ENCODE data around the gene SIPA1. TPM values are rescaled to one million over a fixed set of nuclear protein-coding genes. Genes with fewer than 3 reads are reported as not detected.
"Not testable (repeated sequence)": the region's sequence is repeated elsewhere in the genome, so short reads cannot be mapped to it uniquely, and the experiment has no call there.

SIPA1 gene
- total RNA-seq, 2 donors from 2014 or later = 132 to 137 TPM

DNA sequence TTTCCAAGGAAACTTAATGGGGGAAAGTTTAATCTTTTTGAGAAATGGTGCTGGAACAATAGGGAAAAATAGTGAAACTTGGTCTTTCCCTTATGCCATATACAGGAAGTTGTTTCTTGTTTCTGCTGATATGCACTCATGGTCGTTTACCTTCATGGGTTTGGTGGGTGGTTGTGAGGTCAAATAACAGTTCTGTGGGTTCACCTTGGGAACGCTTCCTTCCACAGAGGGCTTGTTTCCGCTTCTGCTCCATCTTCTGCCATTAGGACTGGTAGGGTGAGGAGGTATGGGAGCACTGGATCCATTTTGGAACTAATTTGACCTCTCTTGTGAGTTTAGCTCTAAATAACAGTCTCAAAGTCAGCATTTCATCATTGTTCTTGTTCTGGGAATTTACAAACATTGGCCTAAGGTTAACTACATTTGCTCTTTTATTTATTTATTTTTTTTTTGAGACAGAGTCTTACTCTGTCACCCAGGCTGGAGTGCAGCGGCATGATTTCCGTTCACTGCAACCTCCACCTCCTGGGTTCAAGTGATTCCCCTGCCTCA lies 42.4 kb downstream of the SIPA1 start:
- Mint-ChIP-seq H3K27me3 (ENCODE audit: low read depth) (peaks cover 18% of the 10 kb centered on the region), H3K4me1 (ENCODE audit: low read depth) (no peaks in the 10 kb centered on the region), H3K27ac (no peak overlapping the region), H3K9me3 (no peaks in the 10 kb centered on the region), H3K36me3 (ENCODE audit: insufficient read depth in 2 of 2) (no peaks in the 10 kb centered on the region), H3K4me3 (no peak overlapping the region)
- ATAC-seq (replicated peaks in 1 of 2) = no peak
- no peak for DNase-seq

DNA sequence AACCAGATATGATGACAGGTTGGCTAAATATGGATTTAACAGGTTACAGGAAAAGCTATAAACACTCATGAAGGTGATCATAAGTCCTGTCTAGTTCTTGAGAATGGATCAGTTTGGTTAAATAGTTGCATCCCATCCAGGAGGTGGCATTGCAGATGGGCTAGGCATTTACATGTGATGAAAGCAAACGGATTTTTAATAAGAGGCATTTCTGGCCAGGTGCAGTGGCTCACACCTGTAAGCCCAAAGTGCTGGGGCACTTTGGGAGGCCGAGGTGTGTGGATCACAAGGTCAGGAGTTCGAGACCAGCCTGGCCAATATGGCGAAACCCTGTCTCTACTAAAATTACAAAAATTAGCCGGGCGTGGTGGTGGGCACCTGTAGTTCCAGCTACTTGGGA lies 45.6 kb downstream of the SIPA1 start:
- peaks cover 18% of the 10 kb centered on the region for H3K27me3 Mint-ChIP-seq (ENCODE audit: low read depth)
- not testable (repeated sequence) for ATAC-seq (replicated peaks in 1 of 2); H3K4me1 Mint-ChIP-seq (ENCODE audit: low read depth); H3K4me3 Mint-ChIP-seq; H3K27ac Mint-ChIP-seq; H3K9me3 Mint-ChIP-seq; DNase-seq; H3K36me3 Mint-ChIP-seq (ENCODE audit: insufficient read depth in 2 of 2)

DNA sequence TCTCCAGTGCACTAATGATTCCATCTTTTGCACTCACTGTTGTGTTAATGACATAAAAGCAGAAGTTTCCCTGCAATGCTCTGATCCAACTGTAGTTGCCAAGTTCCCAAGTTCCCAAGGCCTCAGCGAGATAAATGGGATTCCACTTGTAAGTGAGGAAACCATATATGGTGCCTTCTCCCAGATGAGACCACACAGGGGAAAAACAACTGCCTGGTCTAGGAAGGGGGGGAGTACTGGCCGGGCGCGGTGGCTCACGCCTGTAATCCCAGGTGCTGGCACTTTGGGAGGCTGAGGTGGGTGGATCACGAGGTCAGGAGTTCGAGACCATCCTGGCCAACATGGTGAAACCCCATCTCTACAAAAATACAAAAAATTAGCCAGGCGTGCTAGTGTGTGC lies 48.1 kb downstream of the SIPA1 start:
- H3K27ac Mint-ChIP-seq = no peak overlapping the region
- H3K4me1 Mint-ChIP-seq (ENCODE audit: low read depth) = no peaks in the 10 kb centered on the region
- peaks cover 18% of the 10 kb centered on the region for H3K27me3 Mint-ChIP-seq (ENCODE audit: low read depth)
- DNase-seq (no peak), ATAC-seq (replicated peaks in 1 of 2) (no peak)
- no peaks in the 10 kb centered on the region for H3K36me3 Mint-ChIP-seq (ENCODE audit: insufficient read depth in 2 of 2)
- no peak overlapping the region for H3K4me3 Mint-ChIP-seq
- no peaks in the 10 kb centered on the region for H3K9me3 Mint-ChIP-seq

DNA sequence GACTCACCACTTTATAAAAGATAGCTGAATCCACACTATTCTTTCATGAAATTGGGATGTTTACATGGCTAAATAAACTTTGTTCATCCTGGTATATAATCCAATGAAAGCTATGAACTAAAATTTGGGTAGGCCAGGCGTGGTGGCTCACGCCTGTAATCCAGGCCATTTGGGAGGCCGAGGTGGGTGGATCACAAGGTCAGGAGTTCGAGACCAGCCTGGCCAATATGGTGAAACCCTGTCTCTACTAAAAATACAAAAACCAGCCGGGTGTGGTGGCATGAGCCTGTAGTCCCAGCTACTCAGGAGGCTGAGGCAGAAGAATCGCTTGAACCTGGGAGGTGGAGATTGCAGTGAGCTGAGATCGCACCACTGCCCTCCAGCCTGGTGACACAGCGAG lies 53.9 kb downstream of the SIPA1 start:
- not testable (repeated sequence) for H3K4me1 Mint-ChIP-seq (ENCODE audit: low read depth); H3K4me3 Mint-ChIP-seq; H3K36me3 Mint-ChIP-seq (ENCODE audit: insufficient read depth in 2 of 2); H3K9me3 Mint-ChIP-seq; H3K27me3 Mint-ChIP-seq (ENCODE audit: low read depth); H3K27ac Mint-ChIP-seq; ATAC-seq (replicated peaks in 1 of 2); DNase-seq

DNA sequence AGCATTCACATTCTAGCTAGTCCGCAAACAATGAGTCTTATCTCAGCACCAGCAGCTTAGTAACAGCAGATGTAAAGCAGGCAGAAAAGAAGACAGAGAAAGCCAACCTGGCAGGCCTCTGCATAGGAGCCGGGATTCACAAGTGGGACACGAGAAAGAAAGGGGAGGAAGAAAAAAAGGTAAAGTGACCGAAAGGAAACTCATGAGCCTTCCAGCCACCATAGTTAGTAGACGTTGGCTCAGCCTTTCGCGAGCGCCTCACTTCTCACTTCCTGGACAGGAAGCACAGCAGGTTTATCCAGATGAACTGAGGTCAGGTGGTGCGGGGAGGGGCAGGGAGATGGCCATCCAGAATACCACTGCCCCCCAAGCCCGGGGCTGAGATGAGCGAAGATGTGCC lies 54.5 kb downstream of the SIPA1 start:
- H3K4me1 Mint-ChIP-seq (ENCODE audit: low read depth) = no peaks in the 10 kb centered on the region
- no peak overlapping the region for H3K4me3 Mint-ChIP-seq
- H3K36me3 Mint-ChIP-seq (ENCODE audit: insufficient read depth in 2 of 2) = no peaks in the 10 kb centered on the region
- no peak overlapping the region for H3K27ac Mint-ChIP-seq
- ATAC-seq (replicated peaks in 1 of 2) (no peak), DNase-seq (no peak)
- H3K27me3 Mint-ChIP-seq (ENCODE audit: low read depth) = no peaks in the 10 kb centered on the region
- no peaks in the 10 kb centered on the region for H3K9me3 Mint-ChIP-seq

DNA sequence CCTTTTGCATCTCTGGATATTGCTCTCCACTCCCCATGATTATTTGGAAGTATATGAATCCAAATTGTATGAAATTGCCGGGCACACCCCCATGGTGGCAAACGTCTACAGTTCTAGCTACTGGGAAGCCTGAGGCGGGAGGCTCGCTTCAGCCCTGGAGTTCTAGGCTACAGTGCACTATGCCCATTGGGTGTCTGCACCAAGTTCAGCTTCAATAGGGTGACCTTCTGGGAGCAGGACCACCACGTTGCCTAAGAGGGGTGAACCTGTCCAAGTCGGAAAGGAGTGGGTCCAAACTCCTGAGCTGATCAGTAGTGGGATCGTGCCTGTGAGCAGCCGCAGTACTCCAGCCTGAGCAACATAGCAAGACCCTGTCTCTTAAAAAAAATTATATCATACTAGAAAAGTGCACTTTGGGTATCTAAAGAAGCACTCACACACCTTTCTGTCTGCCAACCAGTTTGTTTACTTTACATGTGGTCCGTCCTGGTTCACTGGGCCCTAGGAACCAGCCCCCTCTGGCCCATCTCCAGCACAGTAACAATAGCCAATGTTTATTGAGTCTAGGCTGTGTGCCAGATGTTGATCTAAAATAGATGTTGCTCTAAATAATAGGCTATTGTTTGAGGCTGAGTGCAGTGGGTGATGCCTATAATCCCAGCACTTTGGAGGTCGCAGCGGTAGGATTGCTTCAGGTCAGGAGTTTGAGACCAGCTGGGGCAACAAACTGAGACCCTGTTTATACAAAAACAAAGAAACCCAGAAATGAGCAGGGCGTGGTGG lies 57.7 kb downstream of the SIPA1 start:
- H3K27ac Mint-ChIP-seq = no peak overlapping the region
- ATAC-seq (replicated peaks in 1 of 2) (no peak), DNase-seq (no peak)
- H3K4me1 Mint-ChIP-seq (ENCODE audit: low read depth) = no peaks in the 10 kb centered on the region
- H3K4me3 Mint-ChIP-seq = no peak overlapping the region
- no peaks in the 10 kb centered on the region for H3K9me3 Mint-ChIP-seq
- no peaks in the 10 kb centered on the region for H3K27me3 Mint-ChIP-seq (ENCODE audit: low read depth)
- no peaks in the 10 kb centered on the region for H3K36me3 Mint-ChIP-seq (ENCODE audit: insufficient read depth in 2 of 2)

DNA sequence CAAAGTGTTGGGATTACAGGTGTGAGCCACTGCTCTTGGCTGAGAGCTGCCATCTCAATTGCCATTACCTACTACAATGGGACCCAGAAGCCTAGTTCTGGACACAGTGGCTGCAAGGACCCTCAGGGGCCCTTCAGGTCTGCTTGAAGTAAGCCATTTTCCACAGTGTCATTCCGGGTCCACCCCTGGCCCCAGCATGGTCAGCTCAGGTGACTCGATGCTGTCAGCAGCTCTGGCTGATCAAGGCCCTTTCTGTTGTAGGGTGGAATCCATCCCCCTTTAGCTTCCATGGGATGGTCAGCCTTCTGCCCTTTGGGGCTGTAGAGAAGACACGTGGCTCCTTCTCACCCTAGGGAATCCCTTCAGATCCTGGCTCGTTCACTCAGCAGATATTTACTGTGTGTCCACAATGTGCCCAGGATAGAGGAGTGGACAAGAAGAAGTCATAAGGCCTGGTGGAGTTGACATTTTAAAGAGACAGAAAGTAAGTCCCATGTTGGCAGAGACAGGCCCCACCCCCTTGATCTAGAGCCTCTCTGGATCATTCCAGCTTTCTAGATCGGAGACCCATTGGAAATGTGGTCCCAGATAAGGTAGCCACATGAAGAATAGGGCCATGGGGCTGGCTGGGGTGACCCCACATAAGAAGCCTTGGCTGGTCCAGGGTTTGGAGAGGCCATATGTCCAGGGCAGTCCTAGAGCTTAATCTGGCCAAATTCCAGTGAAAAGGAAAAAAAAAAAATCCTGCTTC lies 59.1 kb downstream of the SIPA1 start:
- H3K9me3 Mint-ChIP-seq = no peaks in the 10 kb centered on the region
- ATAC-seq (replicated peaks in 1 of 2) (no peak), DNase-seq (no peak)
- no peaks in the 10 kb centered on the region for H3K36me3 Mint-ChIP-seq (ENCODE audit: insufficient read depth in 2 of 2)
- H3K4me3 Mint-ChIP-seq = no peak overlapping the region
- H3K27ac Mint-ChIP-seq = no peak overlapping the region
- H3K27me3 Mint-ChIP-seq (ENCODE audit: low read depth) = no peaks in the 10 kb centered on the region
- no peaks in the 10 kb centered on the region for H3K4me1 Mint-ChIP-seq (ENCODE audit: low read depth)

DNA sequence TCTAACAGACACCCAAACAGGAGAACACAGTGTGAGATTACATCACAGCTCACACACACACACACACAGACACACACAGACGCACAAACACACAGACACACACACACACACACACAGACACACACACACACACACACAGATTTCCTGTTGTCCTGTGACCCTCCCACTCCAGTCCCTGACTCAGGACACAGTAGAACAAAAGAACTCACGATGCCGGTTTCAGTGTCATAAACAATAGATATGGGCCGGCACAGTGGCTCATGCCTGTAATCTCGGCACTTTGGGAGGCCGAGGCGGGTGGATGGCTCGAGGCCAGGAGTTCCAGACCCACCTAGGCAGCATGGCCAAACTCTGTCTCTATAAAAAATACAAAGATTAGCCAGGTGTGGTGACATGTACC lies 60.3 kb downstream of the SIPA1 start:
- H3K4me1 Mint-ChIP-seq (ENCODE audit: low read depth) = no peaks in the 10 kb centered on the region
- ATAC-seq (replicated peaks in 1 of 2) (no peak), DNase-seq (no peak)
- H3K9me3 Mint-ChIP-seq = no peaks in the 10 kb centered on the region
- no peak overlapping the region for H3K4me3 Mint-ChIP-seq
- H3K36me3 Mint-ChIP-seq (ENCODE audit: insufficient read depth in 2 of 2) = no peaks in the 10 kb centered on the region
- no peak overlapping the region for H3K27ac Mint-ChIP-seq
- no peaks in the 10 kb centered on the region for H3K27me3 Mint-ChIP-seq (ENCODE audit: low read depth)

DNA sequence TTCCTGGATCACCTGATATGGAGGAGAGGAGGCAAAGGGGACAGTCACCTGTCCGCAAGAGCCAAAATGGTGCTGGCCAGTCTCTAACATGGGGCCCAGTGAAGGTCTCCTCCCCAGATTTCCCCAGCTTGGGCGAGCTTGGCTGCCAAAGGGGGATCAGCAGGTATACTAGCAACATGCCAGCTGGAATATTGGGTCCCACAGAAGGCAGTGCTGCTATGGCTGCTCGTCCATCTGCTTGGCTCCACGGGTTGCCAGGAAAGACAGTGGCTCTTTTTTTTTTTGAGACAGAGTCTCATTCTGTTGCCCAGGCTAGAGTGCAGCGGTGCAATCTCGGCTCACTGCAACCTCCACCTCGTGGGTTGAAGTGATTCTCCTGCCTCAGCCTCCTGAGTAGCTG lies 61.4 kb downstream of the SIPA1 start:
- H3K27me3 Mint-ChIP-seq (ENCODE audit: low read depth) = no peaks in the 10 kb centered on the region
- H3K27ac Mint-ChIP-seq = no peak overlapping the region
- DNase-seq = no peak
- no peaks in the 10 kb centered on the region for H3K36me3 Mint-ChIP-seq (ENCODE audit: insufficient read depth in 2 of 2)
- no peaks in the 10 kb centered on the region for H3K4me1 Mint-ChIP-seq (ENCODE audit: low read depth)
- no peaks in the 10 kb centered on the region for H3K9me3 Mint-ChIP-seq
- no peak overlapping the region for H3K4me3 Mint-ChIP-seq
- no peak for ATAC-seq (replicated peaks in 1 of 2)

DNA sequence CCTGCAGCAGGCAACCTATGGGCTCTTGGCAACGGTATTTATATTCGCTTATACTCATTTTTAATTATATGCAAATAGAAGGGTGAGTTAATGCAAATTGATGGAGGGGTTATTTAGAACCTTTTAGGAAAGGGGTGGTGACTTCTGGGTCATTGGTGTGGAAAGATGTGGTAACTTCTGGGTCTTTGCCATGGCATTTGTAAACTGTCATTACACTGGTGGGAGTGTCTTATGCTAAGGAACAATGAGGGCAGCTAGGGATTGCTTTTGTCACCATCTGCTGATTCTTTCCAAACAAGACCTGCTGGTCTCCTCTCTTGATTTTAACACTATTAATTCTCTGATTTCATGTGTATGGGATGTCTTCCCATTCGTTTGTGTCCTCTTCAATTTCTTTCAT lies 62.5 kb downstream of the SIPA1 start:
- Mint-ChIP-seq H3K36me3 (ENCODE audit: insufficient read depth in 2 of 2) (no peaks in the 10 kb centered on the region), H3K9me3 (no peaks in the 10 kb centered on the region), H3K27me3 (ENCODE audit: low read depth) (no peaks in the 10 kb centered on the region), H3K4me3 (no peak overlapping the region), H3K27ac (no peak overlapping the region), H3K4me1 (ENCODE audit: low read depth) (no peaks in the 10 kb centered on the region)
- no peak for ATAC-seq (replicated peaks in 1 of 2)
- no peak for DNase-seq

Other genes with a start within 250 kb of the SIPA1 start
- gene NEAT1, start 215.3 kb upstream of the SIPA1 start, total RNA-seq = 1,000 to 10,000 TPM in 1 of 2 donors, 100 to 1,000 TPM in 1; 678 to 1,151 TPM
- over 10,000 TPM in 1 of 2 donors, 1,000 to 10,000 TPM in 1; 8,391 to 13,279 TPM for gene MALAT1, start 139.1 kb upstream of the SIPA1 start, total RNA-seq
- gene SCYL1, start 113.0 kb upstream of the SIPA1 start, total RNA-seq = 10 to 100 TPM; 77.9 to 83.4 TPM
- 100 to 1,000 TPM; 106 TPM for gene LTBP3, start 79.7 kb upstream of the SIPA1 start, total RNA-seq
- gene ZNRD2, start 67.6 kb upstream of the SIPA1 start, total RNA-seq = 10 to 100 TPM; 23.5 to 25.1 TPM
- gene FAM89B, start 65.6 kb upstream of the SIPA1 start, total RNA-seq = 10 to 100 TPM; 21.4 to 26.7 TPM
- 100 to 1,000 TPM in 1 of 2 donors, 10 to 100 TPM in 1; 93.9 to 113 TPM for gene EHBP1L1, start 62.0 kb upstream of the SIPA1 start, total RNA-seq
- gene KCNK7, start 42.3 kb upstream of the SIPA1 start, total RNA-seq = under 1 TPM; 0.34 to 0.39 TPM
- gene MAP3K11, start 23.9 kb upstream of the SIPA1 start, total RNA-seq = 10 to 100 TPM; 57.3 to 70.1 TPM
- gene PCNX3, start 22.3 kb upstream of the SIPA1 start, total RNA-seq = 10 to 100 TPM; 45.9 TPM
- 100 to 1,000 TPM; 116 to 121 TPM for gene RELA, start 24.8 kb downstream of the SIPA1 start, total RNA-seq
- 100 to 1,000 TPM in 1 of 2 donors, 10 to 100 TPM in 1; 86.4 to 105 TPM for gene KAT5, start 74.2 kb downstream of the SIPA1 start, total RNA-seq
- 10 to 100 TPM; 35.4 to 37.1 TPM for gene RNASEH2C, start 82.7 kb downstream of the SIPA1 start, total RNA-seq
- gene AP5B1, start 142.9 kb downstream of the SIPA1 start, total RNA-seq = 10 to 100 TPM; 20.0 to 22.4 TPM
- under 1 TPM in 1 of 2 donors, not detected in 1; 0.16 TPM for gene OVOL1, start 149.0 kb downstream of the SIPA1 start, total RNA-seq
- 1 to 10 TPM; 2.2 to 4.6 TPM for gene SNX32, start 195.9 kb downstream of the SIPA1 start, total RNA-seq
- gene CFL1, start 220.1 kb downstream of the SIPA1 start, total RNA-seq = 100 to 1,000 TPM; 477 to 512 TPM
- gene MUS81, start 222.3 kb downstream of the SIPA1 start, total RNA-seq = 10 to 100 TPM; 80.6 to 94.8 TPM
- gene EFEMP2, start 234.7 kb downstream of the SIPA1 start, total RNA-seq = 10 to 100 TPM; 22.4 to 26.0 TPM
- 10 to 100 TPM; 16.8 to 27.8 TPM for gene CTSW, start 241.7 kb downstream of the SIPA1 start, total RNA-seq